Measurements from ENCODE around the gene OR5W2. TPM values are rescaled to one million over a fixed set of nuclear protein-coding genes. Genes with fewer than 3 reads are reported as not detected.

The OR5W2 gene
- total RNA-seq, result not detected in 2 replicates
- long read RNA-seq, result 0 reads

DNA sequence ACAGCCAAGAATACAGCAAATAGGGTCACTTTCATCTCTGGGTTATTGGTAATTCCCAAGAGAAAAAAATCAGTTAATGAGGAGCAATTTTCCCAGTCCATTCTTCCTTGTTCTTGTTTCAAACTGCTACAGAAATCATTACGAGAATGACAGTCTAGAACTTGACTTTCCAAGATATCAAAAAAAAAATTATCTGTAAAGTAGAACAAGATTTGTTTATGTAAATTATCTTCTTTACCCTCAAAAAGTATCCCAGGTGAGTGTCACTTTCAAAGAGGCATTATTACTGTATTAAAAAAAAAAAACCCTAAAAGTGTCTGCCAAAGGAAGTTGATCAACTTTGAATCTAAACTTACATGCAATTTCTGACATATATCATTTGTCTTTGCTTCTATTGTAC is at the start of gene OR5W2:
Gene OR5W2, minus strand, starts transcription at position 101 of the 400 bp plus-strand sequence. Its CDS starts 0 bp downstream, at position 101.
- TF ChIP-seq, protein P1, sequence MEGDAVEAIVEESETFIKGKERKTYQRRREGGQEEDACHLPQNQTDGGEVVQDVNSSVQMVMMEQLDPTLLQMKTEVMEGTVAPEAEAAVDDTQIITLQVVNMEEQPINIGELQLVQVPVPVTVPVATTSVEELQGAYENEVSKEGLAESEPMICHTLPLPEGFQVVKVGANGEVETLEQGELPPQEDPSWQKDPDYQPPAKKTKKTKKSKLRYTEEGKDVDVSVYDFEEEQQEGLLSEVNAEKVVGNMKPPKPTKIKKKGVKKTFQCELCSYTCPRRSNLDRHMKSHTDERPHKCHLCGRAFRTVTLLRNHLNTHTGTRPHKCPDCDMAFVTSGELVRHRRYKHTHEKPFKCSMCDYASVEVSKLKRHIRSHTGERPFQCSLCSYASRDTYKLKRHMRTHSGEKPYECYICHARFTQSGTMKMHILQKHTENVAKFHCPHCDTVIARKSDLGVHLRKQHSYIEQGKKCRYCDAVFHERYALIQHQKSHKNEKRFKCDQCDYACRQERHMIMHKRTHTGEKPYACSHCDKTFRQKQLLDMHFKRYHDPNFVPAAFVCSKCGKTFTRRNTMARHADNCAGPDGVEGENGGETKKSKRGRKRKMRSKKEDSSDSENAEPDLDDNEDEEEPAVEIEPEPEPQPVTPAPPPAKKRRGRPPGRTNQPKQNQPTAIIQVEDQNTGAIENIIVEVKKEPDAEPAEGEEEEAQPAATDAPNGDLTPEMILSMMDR (IDR thresholded peaks at IDR 0.05; ENCODE audit: unreplicated experiment), result no peak
- no peak for DNase-seq (ENCODE audit: low spot score, unreplicated experiment)
- Mint-ChIP-seq H3K27me3 (no peaks in the 10 kb centered on the region), H3K4me3 (ENCODE audit: low read depth) (no peak within 1 kb of the TSS), H3K36me3 (ENCODE audit: insufficient read depth) (no peaks in the 10 kb centered on the region), H3K9me3 (ENCODE audit: low read depth) (peaks cover 16% of the 10 kb centered on the region), H3K4me1 (ENCODE audit: low read depth) (no peaks in the 10 kb centered on the region), H3K27ac (no peak within 1 kb of the TSS)

DNA sequence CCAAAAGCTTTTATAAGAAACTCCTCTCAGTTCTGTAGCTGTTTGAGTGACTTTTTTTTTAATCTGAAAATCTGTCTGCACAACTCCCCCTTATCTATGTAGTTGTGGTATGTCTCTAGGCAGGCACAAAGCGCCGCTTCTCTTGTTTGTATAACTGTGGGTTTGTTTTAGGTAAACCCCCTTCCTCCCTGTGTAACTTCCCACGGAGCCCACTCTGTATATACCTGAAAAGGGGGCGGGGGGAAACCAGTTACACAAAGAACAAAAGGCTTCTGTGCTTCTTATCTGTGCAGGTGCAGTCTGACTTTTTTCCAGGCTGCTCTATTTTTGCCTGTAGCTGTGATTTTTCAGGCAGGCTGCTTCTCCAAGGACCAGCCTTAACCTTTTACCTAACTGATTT is 42.1 kb upstream of the OR5W2 start:
- peak overlapping the region; percentile 48 for H3K4me3 Mint-ChIP-seq (ENCODE audit: low read depth)
- H3K27ac Mint-ChIP-seq, result peak overlapping the region; percentile 98
- TF ChIP-seq, protein P1 (IDR thresholded peaks at IDR 0.05; ENCODE audit: unreplicated experiment), result no peak
- peaks cover 4% of the 10 kb centered on the region for H3K9me3 Mint-ChIP-seq (ENCODE audit: low read depth)
- no peaks in the 10 kb centered on the region for H3K27me3 Mint-ChIP-seq
- DNase-seq (ENCODE audit: low spot score, unreplicated experiment), result peak; percentile 53
- peaks cover 8% of the 10 kb centered on the region for H3K36me3 Mint-ChIP-seq (ENCODE audit: insufficient read depth)
- peaks cover 31% of the 10 kb centered on the region for H3K4me1 Mint-ChIP-seq (ENCODE audit: low read depth)

DNA sequence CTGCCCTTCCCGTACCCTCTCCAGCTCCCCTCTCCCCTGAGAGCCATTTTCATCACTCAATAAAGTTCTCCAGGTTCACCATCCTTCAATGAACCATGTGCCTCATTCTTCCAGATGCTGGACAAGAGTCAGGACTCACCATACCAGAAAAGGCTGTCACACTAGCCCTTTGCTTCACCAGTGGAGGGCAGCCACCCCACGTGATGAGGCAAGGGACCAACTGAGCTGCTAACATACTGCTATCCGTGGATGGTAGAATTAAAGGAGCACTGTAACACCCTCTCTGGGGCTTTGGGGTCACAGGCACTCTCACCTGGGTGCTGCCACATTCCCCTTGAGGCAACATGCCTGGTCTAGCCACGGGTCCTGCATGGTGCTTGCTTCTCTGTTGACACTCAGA is 34.9 kb upstream of the OR5W2 start:
- DNase-seq (ENCODE audit: low spot score, unreplicated experiment), result no peak
- TF ChIP-seq, protein P1 (IDR thresholded peaks at IDR 0.05; ENCODE audit: unreplicated experiment), result no peak
- no peaks in the 10 kb centered on the region for H3K4me1 Mint-ChIP-seq (ENCODE audit: low read depth)
- H3K4me3 Mint-ChIP-seq (ENCODE audit: low read depth), result no peak overlapping the region
- H3K36me3 Mint-ChIP-seq (ENCODE audit: insufficient read depth), result peaks cover 31% of the 10 kb centered on the region
- no peaks in the 10 kb centered on the region for H3K27me3 Mint-ChIP-seq
- H3K27ac Mint-ChIP-seq, result no peak overlapping the region
- peaks cover 42% of the 10 kb centered on the region for H3K9me3 Mint-ChIP-seq (ENCODE audit: low read depth)

GRCh38 chr11:55942785-55943392 is 28.5 kb upstream of the OR5W2 start:
- no peak overlapping the region for H3K27ac Mint-ChIP-seq
- no peak overlapping the region for H3K4me3 Mint-ChIP-seq (ENCODE audit: low read depth)
- TF ChIP-seq, protein P1 (IDR thresholded peaks at IDR 0.05; ENCODE audit: unreplicated experiment), result peak; percentile 77
- peaks cover 10% of the 10 kb centered on the region for H3K36me3 Mint-ChIP-seq (ENCODE audit: insufficient read depth)
- H3K4me1 Mint-ChIP-seq (ENCODE audit: low read depth), result peaks cover 7% of the 10 kb centered on the region
- no peak for DNase-seq (ENCODE audit: low spot score, unreplicated experiment)
- H3K27me3 Mint-ChIP-seq, result no peaks in the 10 kb centered on the region
- H3K9me3 Mint-ChIP-seq (ENCODE audit: low read depth), result peaks cover 14% of the 10 kb centered on the region

DNA sequence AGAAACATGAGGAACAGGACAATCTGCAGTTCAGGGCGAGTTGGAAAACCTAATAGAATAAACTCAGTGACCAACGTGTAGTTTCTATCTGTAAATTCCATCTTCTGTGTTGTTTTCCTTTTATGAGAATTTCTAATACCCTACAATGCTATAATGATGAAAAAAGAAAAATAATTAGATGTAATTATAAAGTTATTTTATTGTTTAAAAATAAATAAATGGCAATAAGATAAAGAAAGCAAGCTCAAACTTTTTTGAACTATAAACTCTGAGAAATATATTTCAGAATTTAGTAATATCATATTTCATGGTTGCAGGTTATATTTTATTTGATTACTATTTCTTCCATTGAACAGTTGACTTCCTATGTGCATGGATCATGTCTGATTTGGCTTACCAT is 21.9 kb upstream of the OR5W2 start, which contains the start of gene OR5I1:
Gene OR5I1, minus strand, starts transcription at position 101 of the 400 bp plus-strand sequence. Its CDS starts 0 bp downstream, at position 101.
- H3K4me3 Mint-ChIP-seq (ENCODE audit: low read depth), result no peak within 1 kb of the TSS
- peaks cover 7% of the 10 kb centered on the region for H3K4me1 Mint-ChIP-seq (ENCODE audit: low read depth)
- no peak within 1 kb of the TSS for H3K27ac Mint-ChIP-seq
- no peaks in the 10 kb centered on the region for H3K27me3 Mint-ChIP-seq
- DNase-seq (ENCODE audit: low spot score, unreplicated experiment), result no peak
- H3K9me3 Mint-ChIP-seq (ENCODE audit: low read depth), result peaks cover 9% of the 10 kb centered on the region
- TF ChIP-seq, protein P1 (IDR thresholded peaks at IDR 0.05; ENCODE audit: unreplicated experiment), result no peak
- H3K36me3 Mint-ChIP-seq (ENCODE audit: insufficient read depth), result no peaks in the 10 kb centered on the region

Data from progenitor cell of endocrine pancreas (in vitro differentiated cells).